OCI-LY7 (cell line): ENCODE data around the gene PRAME. TPM values are rescaled to one million over a fixed set of nuclear protein-coding genes. Genes with fewer than 3 reads are reported as not detected.

Experiments
- BruUV-seq: library from RNA; stranded (reverse); fragments of 400-500 nt; replicated peaks from 2 replicates; lab custom pipeline; 2021; lab: Mats Ljungman, UMichigan
- CTCF ChIA-PET: fragments of 300-600 bp; sonication (Branson Sonifier 250); formaldehyde crosslinking; loops from one replicate; lab custom pipeline; 2022; ENCODE audit warnings: antibody characterized with exemption; ENCODE audit not compliant: unreplicated experiment; lab: Charles Lee
- POLR2A ChIA-PET: fragments of 300-600 bp; sonication (Branson Sonifier 250); formaldehyde crosslinking; loops from one replicate; lab custom pipeline; 2022; ENCODE audit warnings: antibody characterized with exemption; lab: Charles Lee
- DNase-seq: peaks from one replicate; pipeline ENCODE4 v3.0.0-alpha.2; 2015; ENCODE audit warnings: low spot score
- H2AFZ ChIP-seq: fragments of 200-600 bp; sonication (generic), shearing (Covaris generic); 2 replicates; pipeline ENCODE4 v1.6.1; 2014; ENCODE audit warnings: mild to moderate bottlenecking, antibody characterized with exemption, low read length, moderate library complexity
- H3K27ac ChIP-seq: fragments of 200-600 bp; sonication (generic); 2 replicates; pipeline ENCODE4 v1.5.1; 2014; ENCODE audit warnings: mixed run types, low read depth, mild to moderate bottlenecking, moderate library complexity, low read length, inconsistent platforms; ENCODE audit not compliant: poor library complexity, severe bottlenecking
- H3K36me3 ChIP-seq: fragments of 200-600 bp; sonication (generic); 2 replicates; pipeline ENCODE4 v1.6.1; 2014; ENCODE audit warnings: mild to moderate bottlenecking, antibody characterized with exemption, low read length, moderate library complexity, mixed read lengths; ENCODE audit not compliant: insufficient read depth
- H3K4me1 ChIP-seq: fragments of 200-600 bp; sonication (generic); 2 replicates; pipeline ENCODE4 v1.5.1; 2014; ENCODE audit warnings: mild to moderate bottlenecking, low read length; ENCODE audit not compliant: insufficient read depth, poor library complexity, severe bottlenecking
- H3K4me2 ChIP-seq: fragments of 200-600 bp; sonication (generic); 2 replicates; pipeline ENCODE4 v1.6.1; 2014; ENCODE audit warnings: mild to moderate bottlenecking, low read length
- H3K4me3 ChIP-seq: fragments of 200-600 bp; sonication (generic); 2 replicates; pipeline ENCODE4 v1.5.1; 2014; ENCODE audit warnings: mild to moderate bottlenecking, low read depth, low read length; ENCODE audit not compliant: poor library complexity, severe bottlenecking
- H3K79me2 ChIP-seq: fragments of 200-600 bp; sonication (generic); 2 replicates; pipeline ENCODE4 v1.6.1; 2016; ENCODE audit warnings: low read depth, mild to moderate bottlenecking, low read length, moderate library complexity, mixed read lengths; ENCODE audit not compliant: insufficient read depth
- H3K9me2 ChIP-seq: fragments of 200-600 bp; sonication (generic); 2 replicates; pipeline ENCODE4 v1.6.1; 2016; ENCODE audit warnings: mild to moderate bottlenecking, low read length, mixed read lengths; ENCODE audit not compliant: insufficient read depth
- H3K9me3 ChIP-seq: fragments of 200-600 bp; sonication (generic); 2 replicates; pipeline ENCODE4 v1.6.1; 2014; ENCODE audit warnings: mild to moderate bottlenecking, mixed run types, low read length, mixed read lengths
- H4K20me1 ChIP-seq: fragments of 200-600 bp; sonication (generic); 2 replicates; pipeline ENCODE4 v1.6.1; 2014; ENCODE audit warnings: mild to moderate bottlenecking, antibody characterized with exemption, low read length, moderate library complexity, mixed read lengths; ENCODE audit not compliant: insufficient read depth
- CTCF ChIP-seq: fragments of 200-600 bp; sonication (generic); conservative IDR thresholded peaks from 2 replicates; pipeline ENCODE4 v1.5.1; 2014; ENCODE audit warnings: mild to moderate bottlenecking, antibody characterized with exemption, low read length, moderate library complexity, mixed read lengths
- EZH2phosphoT487 ChIP-seq: fragments of 200-600 bp; sonication (generic); IDR thresholded peaks from 2 replicates; pipeline ENCODE4 v1.6.1; 2018; ENCODE audit warnings: low read depth, borderline replicate concordance, mild to moderate bottlenecking, mixed run types, antibody characterized with exemption, low read length, moderate library complexity, mixed read lengths
- intact Hi-C: fragments of 100-400 bp; cut with micrococcal nuclease; formaldehyde crosslinking; loops from one replicate; pipeline ENCODE4 v1.10.0; 2022; ENCODE audit not compliant: unreplicated experiment
- total RNA-seq, 2 experiments: library from RNA; depleted of rRNA in 1 of 2; stranded (reverse); fragments of >200 nt in 1 of 2; shearing (Covaris generic) in 1 of 2; gene quantifications; 2 replicates each; pipeline ENCODE4 v1.2.3, GENCODE V29; 2014 to 2022

PRAME gene
- total RNA-seq, 2 experiments from 2014 or later = 0.28 TPM; not detected in 1

- no TSS peak for BruUV-seq
- Histone ChIP-seq H3K27ac (no peak overlapping the region), H3K79me2 (no peaks in the 10 kb centered on the region), H4K20me1 (no peaks in the 10 kb centered on the region), H3K36me3 (no peaks in the 10 kb centered on the region), H3K4me3 (no peak overlapping the region), H3K9me3 (no peaks in the 10 kb centered on the region), H3K9me2 (no peaks in the 10 kb centered on the region), H2AFZ (no peak overlapping the region), H3K4me2 (no peak overlapping the region), H3K4me1 (peaks cover 14% of the 10 kb centered on the region)
- intact Hi-C loops = no loop called here
- no peak for DNase-seq
- POLR2A ChIA-PET = no interaction called here
- CTCF ChIA-PET = no interaction called here
- TF ChIP-seq CTCF (no peak), EZH2phosphoT487 (no peak)
Measured at GRCh38 chr22:22556578-22556977, 2.5 kb downstream of the PRAME start.

GRCh38 chr22:22555596-22555995, 3.5 kb downstream of the PRAME start:
- H4K20me1 ChIP-seq = no peaks in the 10 kb centered on the region
- no peaks in the 10 kb centered on the region for H3K9me2 ChIP-seq
- H3K79me2 ChIP-seq = no peaks in the 10 kb centered on the region
- CTCF ChIA-PET = no interaction called here
- H3K36me3 ChIP-seq = no peaks in the 10 kb centered on the region
- intact Hi-C loops = no loop called here
- H2AFZ ChIP-seq = no peak overlapping the region
- TF ChIP-seq EZH2phosphoT487 (no peak), CTCF (no peak)
- H3K4me2 ChIP-seq = no peak overlapping the region
- POLR2A ChIA-PET = interaction anchor here (0.6 kb wide), 1 partner anchor 347 kb away, joined by 3 read pairs; no protein-coding TSS in a partner anchor
- BruUV-seq = no TSS peak
- peaks cover 14% of the 10 kb centered on the region for H3K4me1 ChIP-seq
- no peak for DNase-seq
- H3K27ac ChIP-seq = no peak overlapping the region
- no peaks in the 10 kb centered on the region for H3K9me3 ChIP-seq
- H3K4me3 ChIP-seq = no peak overlapping the region

GRCh38 chr22:22554587-22555284, 4.3 kb downstream of the PRAME start:
- no peaks in the 10 kb centered on the region for H4K20me1 ChIP-seq
- no peak for TF ChIP-seq EZH2phosphoT487
- no peak for TF ChIP-seq CTCF
- H3K27ac ChIP-seq = no peak overlapping the region
- no TSS peak for BruUV-seq
- DNase-seq = no peak
- H2AFZ ChIP-seq = no peak overlapping the region
- ChIA-PET CTCF (no interaction called here), POLR2A (interaction anchor here (0.6 kb wide), 1 partner anchor 31 kb away, joined by 3 read pairs; no protein-coding TSS in a partner anchor)
- no peaks in the 10 kb centered on the region for H3K9me2 ChIP-seq
- H3K4me1 ChIP-seq = peaks cover 14% of the 10 kb centered on the region
- no peaks in the 10 kb centered on the region for H3K9me3 ChIP-seq
- H3K36me3 ChIP-seq = no peaks in the 10 kb centered on the region
- no peak overlapping the region for H3K4me2 ChIP-seq
- intact Hi-C loops = no loop called here
- no peaks in the 10 kb centered on the region for H3K79me2 ChIP-seq
- H3K4me3 ChIP-seq = no peak overlapping the region
